GM21528 (cell line): ENCODE data around the gene PIP5KL1.

ENCODE experiments used
- ATAC-seq: cut with Tn5 transposase; IDR thresholded peaks from one replicate; pipeline ENCODE4 v1.9.1; 2021; ENCODE audit warnings: mild to moderate bottlenecking, moderate library complexity; ENCODE audit not compliant: unreplicated experiment, low FRiP score

PIP5KL1 gene

DNA sequence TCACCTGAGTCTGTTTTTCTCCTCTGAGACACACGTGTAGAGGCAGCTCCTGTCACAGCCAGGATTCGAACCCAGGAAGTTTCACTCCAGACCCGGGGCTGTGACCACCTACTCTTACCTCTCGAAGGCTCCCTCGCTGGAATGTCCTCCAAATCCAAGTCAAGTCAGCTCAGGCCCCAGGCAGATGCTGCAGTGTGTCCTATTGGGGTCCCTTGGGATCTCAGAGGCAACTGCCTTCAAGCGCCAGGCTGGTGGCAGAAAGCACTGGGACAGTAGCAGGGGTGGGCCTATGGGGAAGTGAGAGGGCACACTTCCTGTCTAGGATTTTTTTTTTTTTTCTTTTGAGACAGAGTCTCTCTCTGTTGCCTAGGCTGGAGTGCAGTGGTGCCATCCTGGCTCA, 13.0 kb downstream of the PIP5KL1 start:
- peak; percentile 17 for ATAC-seq

DNA sequence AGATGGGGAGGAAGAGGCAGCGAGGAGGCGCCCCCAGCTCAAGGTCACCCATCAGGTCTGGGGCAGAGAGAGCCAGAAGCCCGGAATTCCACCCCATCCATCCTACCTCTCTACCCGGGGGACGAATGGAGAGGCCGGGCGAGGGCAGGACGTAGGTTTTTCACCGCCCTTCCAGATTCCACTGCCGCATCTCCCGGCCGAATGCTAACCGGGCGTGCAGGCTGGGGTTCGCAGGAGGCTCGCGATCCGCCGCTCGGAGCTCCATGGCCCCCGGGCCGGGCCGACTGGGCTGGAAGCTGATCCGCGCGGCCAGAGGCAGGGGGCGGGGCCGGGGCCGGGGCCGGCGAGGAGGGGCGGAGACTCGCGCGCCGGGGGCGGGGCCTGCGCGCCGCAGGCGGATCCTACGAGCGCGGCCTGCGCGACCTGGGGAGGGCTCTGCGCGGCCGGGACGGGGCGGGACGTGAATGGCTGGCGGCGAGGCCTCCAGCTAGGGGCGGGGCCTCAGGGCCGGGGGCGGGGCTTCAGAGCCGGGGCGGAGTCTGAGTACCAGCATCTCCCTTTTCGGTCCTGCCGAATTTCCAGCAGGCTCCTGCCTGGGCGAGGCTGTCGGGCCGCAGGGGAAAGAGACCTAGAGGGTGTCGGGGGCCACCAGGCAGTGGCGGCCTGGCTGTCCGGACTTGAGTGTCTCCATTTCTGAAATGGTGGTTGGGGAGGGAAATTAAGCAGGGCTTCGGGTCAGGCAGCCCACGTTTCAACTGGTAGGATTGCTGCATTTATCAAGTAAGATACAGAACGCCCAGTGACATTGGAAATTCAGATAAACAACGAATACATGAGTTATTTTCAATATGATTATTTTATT, 13.6 kb downstream of the PIP5KL1 start, which contains the start of gene ST6GALNAC4:
ST6GALNAC4 (minus strand) TSS at position 322 of the 862 bp plus-strand sequence. CDS start 622 bp downstream, outside the sequence.
- peak; percentile 54 for ATAC-seq

DNA sequence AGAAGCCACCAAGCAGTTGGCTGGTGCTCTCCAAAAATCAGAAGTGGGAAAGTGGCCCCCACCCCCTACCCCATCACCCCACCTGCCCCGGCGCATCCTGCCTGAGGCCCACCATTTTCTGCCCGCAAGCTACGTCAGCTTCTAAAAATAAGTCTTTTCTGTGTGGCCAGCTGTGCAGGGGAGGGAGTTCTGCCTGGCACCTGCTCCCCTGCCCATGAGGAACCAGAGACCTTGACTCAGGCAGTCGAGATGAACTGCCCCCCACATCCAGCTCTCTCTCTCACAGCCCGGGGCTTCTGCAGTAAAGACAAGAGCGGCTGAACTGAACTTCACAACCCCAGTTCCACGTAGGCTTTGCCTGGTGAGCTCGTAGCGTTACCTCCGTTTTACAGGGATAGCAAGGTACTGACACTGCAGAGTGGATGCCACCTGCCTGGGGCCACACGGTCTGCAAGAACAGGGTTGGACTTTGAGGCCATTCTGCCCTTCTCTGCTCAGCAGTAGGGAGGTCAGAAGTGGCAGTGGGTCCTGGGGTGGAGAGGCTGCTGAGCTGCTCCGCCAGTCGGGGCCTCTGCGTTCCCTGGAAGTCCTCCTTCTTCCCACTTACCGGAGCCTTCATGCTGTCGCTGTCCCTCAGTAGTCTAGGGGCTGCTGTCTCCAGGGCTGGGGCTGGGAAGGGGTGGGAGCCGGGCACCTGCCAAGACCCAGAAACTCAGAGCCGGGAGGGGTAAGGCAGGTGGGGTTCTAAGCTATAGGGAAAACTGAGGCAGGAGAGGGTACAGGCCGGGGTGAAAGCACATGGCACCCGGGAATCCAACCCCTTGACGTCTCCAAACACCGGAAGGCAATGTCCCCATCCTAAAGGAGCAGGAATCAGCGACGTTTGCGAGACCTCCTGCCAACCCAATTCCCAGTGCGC, 14.5 kb downstream of the PIP5KL1 start:
- no peak for ATAC-seq

DNA sequence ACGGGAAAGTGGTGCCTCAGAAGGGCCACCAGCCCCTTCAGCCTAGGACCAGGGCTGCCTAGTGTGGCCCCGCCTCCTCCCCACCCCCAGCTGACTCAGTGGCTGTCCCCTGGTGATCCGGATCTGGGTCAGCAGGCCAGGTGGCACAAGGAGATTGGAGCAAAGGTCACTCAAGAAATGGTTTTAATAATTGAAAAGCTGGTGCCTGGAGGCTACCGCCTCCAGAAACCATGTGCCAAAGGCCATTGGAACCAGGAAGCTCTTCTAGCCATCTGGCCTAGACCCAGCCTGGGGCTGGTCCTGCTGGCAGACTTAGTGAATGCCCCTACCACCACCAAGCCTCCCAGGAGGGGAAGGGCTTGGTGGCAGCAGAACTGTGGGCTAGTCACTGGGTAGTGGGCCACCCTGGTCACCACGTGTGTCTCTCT, 15.2 kb downstream of the PIP5KL1 start:
- no peak for ATAC-seq

DNA sequence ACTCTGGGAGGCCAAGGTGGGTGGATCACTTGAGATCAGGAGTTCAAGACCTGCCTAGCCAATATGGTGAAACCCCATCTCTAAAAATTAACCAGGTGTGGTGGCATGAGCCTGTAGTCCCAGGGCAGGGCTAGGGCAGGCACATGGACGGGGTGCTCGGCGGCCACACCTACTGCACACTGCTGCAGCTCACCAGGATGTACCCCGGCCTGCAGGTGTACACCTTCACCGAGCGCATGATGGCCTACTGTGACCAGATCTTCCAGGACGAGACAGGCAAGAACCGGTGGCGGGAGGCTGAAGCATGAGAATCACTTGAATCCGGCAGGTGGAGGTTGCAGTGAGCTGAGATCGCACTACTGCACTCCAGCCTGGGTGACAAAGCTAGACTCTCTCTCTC, 16.9 kb downstream of the PIP5KL1 start:
- no peak for ATAC-seq

DNA sequence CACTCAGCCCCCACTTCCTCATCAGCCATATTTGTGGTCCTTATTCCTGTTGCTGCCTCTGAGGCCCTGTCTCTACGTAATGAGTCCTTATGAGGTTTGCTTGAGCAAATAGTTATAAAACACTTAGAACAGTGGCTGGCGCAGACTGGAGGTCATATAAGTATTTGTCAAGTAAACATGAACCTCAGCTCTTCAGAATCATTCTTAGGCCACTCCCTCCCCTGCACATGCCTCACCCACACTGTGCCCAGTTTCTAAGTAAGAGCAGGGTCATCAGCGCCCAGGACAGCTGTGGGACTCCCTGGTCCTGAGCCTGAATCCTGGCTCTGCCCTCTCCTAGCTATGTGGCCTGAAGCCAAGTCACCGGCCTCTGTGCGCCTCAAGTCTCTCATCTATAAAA, 17.7 kb downstream of the PIP5KL1 start:
- ATAC-seq = no peak

DNA sequence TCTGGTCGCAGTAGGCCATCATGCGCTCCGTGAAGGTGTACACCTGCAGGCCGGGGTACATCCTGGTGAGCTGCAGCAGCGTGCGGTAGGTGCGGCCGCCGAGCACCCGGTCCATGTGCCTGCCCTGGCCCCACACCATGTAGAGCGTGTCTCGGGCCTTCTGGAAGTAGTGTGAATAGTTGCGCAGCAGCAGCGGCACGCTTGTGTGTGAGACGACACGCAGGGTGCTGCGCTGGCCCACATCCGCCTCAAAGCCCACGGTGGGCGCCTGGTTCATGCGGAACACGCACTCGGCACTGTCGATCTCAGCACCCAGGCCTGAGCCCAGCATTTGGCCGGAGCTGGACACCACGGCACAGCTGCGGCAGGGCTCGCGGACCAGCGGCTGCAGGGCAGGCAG, 18.3 kb downstream of the PIP5KL1 start:
- ATAC-seq = no peak

DNA sequence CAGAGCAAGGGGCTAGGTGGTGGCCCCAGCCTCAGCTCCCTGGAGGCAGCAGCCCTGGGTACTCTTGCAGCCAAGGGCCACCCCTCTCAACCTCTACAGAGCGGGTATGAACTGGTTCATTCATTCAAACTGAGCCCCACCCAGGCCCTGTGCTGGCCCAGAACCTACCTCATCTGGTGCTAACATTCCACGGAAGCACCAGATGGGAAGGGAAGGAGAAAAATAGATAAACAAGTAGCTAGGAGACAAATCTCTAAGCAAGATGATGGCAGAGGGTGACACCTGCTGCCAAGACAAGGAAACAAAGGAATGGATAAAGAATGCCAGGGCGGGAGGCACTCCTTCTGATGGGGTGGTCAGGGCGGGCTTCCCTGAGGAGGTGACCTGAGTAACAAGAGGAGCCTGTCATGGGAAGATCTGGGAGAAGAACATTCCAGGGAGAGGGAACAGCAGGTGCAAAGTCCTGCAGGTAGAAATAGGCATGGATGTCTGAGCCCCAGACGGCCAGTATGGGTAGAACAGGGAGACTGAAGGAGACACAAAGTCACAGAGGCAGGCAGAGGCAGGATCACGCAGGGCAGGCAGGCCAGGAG, 19.9 kb downstream of the PIP5KL1 start:
- no peak for ATAC-seq

DNA sequence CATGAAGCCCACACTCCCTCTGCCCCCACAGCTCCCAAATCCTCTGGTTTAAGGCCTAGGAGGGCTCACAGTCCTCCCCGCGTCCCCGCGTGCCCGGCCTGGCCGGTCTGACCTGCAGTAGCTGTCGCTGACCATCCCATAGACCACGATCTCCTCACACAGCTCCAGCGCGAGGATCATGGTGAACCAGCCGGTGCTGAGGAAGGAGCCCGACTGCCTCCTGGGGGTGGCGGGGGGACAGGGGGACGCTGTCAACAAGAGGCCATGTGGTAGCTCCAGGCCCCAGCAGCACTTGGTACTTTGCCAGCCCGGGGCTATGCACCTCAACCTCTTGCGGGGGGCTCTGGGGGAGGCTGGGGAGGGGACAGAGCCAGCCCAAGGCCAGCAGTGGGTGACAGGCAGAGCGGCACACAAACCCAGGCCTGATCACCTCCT, 20.7 kb downstream of the PIP5KL1 start:
- ATAC-seq = no peak

DNA sequence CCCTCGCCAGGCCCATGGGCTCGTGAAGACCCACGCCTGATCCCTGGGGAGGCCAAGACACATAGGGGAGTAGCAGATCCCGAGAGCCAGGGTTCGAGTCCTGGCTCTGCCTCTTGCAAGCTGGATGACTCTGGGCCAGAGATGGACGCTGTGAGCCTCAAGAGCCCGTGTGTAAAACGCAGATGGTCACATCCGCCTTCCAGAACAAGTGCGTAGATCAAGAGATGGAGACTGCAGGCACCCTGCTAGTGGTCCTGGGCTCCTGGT, 22.0 kb downstream of the PIP5KL1 start:
- no peak for ATAC-seq

DNA sequence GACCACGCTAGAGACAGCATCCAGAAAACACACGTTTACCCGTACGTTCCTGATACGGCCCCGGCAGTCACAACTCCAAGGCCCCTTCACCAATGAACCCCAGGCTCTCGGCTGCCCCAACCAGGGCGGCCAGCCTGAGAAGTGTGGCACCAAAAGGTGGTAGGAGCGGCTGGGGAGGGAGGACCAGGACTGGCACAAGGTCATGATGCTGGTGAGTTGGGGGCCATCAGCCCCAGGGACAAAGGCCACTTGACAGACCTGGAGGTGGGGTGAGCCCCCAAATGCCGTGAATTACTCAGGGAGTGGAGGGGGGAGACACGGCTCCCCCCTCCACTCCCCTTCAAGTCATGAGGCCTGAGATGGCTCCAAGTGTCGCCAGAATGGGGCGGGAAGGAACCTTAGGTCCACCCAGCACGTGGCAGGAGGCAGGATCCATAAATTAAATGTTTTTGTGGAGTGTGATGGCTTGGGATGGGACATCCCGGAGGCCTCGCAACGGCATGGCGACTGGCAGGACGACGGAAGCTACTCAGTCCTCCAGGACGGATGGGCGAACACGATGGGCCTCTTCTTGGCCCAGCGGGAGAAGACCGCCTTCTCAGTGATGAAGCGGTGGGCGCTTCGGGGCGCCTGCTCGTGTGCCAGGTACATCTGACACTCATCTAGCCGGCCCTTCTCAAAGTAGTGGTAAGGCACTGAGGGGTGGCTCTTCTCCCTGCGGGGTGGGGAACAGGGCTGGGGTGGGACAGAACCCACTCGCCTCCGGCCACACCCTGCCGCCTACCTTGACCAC, 22.5 kb downstream of the PIP5KL1 start:
- ATAC-seq = no peak

DNA sequence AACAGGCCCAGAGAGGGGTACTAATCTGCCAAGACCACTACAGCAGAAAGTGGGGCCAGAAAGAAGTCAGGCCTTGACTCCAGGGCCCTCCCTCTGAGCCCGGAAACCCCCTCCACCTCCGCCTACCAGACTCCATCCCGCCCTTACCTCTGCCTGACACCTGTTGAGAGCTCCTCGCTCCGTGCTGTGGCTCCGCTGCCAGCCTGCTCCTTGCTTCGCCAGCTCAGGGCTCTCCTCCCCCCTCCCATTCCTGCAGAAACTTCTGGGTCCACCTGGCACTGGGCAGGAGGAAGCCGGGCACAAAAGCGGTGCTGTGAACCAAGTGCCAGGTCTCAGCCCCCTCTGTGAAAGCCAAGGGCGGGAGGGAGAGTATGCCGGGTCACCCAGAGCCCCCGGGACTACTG, 24.8 kb downstream of the PIP5KL1 start:
- no peak for ATAC-seq

DNA sequence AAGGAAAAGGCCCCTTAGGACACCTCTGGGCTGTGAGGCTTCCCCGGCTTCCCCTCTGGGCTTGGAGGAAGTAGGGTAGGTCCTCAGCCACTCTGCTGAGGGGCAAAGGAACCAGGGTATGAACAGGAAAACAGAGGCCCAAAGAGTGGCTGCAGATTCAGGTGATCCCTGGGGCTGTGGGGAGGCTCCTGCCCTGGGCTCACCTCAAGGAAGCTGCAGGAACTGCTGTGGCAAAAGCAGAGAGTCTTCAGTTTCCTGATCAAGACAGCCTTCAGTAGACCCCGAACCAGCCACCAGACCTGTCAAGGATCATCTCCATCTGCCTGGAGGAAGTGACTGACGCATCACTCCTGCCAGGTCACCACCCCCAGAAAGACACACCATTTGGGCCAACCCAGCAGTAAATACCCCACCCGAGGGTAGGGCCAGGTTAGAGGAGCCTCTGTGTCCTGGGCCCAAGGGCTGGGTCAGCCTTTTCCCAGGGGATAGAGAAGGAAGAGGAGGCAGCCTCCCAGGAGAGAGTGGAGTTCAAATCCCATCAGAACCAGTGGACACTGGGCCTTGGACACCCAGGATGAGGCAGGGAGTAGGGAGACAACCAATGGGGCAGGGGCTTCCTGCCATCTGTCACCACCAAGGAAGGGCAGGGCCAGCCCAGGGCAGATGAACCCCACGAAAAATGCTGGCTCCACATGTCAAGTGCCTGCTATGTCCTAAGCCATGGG, 25.4 kb downstream of the PIP5KL1 start:
- ATAC-seq = no peak

DNA sequence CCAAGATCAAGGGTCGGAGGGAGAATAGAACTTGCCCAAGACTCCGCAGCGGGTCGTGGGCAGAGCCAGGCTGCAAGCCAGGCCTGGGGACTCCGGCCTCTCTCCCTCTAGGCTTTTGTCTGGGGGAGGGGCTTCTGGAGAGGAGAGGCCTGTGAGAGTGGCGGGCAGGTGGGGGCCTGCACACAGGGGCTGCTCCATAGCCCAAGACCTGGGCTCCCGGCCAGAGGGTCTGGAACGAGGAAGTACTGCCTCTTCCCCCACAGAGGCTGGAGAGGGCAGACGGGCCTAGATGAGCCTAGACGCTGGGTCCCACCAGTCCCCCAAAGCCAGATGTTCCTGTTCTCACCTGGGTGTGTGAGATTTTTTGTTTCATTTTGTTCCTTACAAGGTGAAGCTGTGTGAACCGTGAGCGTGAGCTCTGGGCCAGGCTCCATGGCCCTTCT, 26.0 kb downstream of the PIP5KL1 start:
- ATAC-seq = no peak

DNA sequence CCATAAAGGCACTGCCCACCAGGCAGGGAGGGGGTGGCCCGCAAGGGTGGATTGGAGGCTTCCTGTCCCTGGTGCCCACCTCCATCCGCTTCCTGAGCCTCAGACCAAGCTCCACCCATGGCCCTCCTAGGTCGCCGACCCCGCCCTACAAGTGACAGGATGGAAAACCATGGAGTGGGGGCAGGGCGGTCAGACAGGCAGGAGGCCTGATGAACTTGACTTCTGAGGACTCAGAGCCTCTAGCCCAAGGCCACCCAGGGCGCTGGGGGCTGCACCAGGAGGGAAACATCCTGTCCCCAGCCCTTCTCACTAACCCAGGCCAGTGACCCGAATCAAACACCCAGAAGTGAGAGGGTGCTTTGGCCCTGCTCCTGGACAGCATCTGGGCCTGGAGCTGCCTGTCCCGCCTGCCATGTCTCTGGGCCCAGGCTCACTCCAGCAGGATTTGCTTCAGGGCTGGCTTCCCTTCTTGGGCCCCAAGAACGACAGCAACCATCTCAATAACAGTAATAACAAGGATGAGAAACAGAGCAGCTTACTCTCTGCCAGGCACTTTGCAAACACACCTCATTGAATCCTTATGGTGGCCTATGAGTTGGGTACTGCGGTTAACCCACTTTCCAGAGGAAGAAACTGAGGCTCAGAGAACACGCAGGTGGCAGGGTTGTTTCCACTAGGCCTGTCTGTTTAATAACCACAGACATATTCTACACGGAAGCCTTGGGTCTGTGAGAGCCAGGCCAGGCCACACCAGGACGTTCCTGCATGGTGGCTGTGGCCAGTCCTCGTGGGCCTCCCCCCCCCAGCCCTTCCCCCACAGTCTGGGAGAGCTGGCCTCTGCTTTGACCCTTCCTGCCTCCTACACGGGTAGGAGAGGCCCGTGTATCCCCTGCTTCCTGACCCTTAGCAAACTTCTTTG, 26.8 kb downstream of the PIP5KL1 start:
- ATAC-seq = no peak

DNA sequence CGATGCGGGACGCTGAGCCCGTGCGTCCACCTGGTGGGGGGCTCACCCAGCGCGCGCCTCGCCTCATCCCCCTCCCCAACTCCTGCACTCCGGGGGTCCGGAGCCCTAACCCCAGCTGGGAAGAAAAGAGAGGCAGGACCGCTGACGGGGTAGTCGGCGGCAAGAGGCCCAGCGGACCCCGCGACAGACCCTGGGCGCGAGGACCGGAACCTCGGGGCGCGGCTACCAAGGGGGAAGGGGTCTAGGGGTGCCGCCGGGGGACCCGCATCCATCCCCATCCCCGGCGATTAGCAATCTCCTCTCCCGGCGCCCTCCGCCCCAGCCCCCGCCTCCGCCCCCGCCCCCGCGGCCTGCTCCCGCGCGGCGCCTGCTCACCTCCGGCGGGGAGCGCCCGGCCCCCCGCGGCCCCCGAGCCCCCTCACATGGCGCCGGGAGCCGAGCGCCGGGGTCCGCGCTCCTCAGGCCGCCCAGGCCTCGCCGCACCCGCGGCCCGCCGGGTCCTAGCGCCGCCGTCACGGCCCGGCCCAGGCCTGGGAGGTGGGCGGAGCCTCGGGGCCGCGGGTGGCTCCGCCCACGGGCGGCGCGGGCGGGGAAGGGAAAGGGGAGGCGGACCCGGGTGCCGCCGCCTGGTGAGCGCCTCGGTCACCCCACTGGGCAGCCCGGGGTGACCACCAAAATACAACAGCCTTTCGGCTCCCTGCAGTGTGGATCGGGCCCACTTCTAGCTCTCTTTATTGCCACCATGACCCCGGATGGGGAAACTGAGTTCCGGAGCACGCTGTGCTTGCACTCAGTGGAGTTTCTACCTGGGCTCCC, 31.2 kb downstream of the PIP5KL1 start, which contains the start of gene ST6GALNAC6:
ST6GALNAC6 (minus strand) TSS at position 476 of the 816 bp plus-strand sequence. CDS start 1,622 bp downstream, outside the sequence.
- peak; percentile 49 for ATAC-seq

DNA sequence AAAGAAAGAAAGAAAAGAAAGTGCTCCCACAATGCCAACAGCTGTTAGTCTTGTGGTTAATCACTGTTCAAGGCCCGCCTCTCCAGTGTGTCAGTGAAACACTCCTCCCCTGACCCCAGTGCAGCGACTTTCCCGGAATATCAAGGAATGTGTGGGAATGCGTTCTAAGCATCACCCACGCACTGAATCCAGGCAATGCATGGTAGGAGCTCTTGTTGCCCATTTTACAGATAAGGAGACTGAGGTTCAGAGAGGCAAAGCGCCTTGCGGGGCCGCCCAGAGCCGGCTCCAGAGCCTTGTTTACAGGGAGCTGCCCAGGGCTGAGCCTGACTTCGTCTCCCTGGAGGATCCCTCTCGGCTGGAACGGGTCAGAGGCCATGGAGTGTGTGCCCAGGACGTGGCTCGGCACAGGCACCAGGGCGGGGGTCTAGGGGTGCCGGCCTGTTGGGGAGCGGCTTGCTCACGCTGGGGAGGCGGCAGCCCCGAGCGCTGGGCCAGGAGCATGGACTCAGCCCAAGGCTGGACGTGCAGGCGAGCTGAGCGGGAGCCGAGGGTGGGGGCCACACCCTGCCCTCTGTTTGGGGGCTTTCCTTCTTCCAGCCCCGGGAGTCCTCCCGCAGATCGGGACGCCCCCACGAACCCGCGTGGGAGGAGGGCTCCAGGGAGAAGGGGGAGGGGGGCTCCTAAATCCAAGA, 32.0 kb downstream of the PIP5KL1 start:
- no peak for ATAC-seq
